Heart left ventricle (tissue), 16 donors: Measurements from ENCODE around the gene ITIH5. TPM values are rescaled to one million over a fixed set of nuclear protein-coding genes. Genes with fewer than 3 reads are reported as not detected.

Source experiments
- ATAC-seq, 4 donors: fragments of 200-7000 bp; cut with Tn5 transposase; one replicate each; pipeline ENCODE4 v1.9.1; 2020 to 2022; ENCODE audit warnings: moderate library complexity in 4 of 4, mild to moderate bottlenecking in 3 of 4, moderate number of reproducible peaks in 1 of 4
- DNase-seq, 5 donors: peaks; one replicate each; pipeline ENCODE4 v3.0.0-alpha.2; 2020
- H3K27ac ChIP-seq, 12 donors: fragments of 200-600 bp; sonication (generic) in 4 of 12; one replicate each; pipeline versions ENCODE4 v1.5.0 to v1.8.0; 2016 to 2022; ENCODE audit warnings: mild to moderate bottlenecking in 2 of 12
- H3K27me3 ChIP-seq, 9 donors: fragments of 200-600 bp; sonication (generic) in 2 of 9; one replicate each; pipeline versions ENCODE4 v1.5.1 to v1.8.0; 2016 to 2022; ENCODE audit warnings: mild to moderate bottlenecking in 3 of 9
- H3K36me3 ChIP-seq, 9 donors: fragments of 200-600 bp; sonication (generic) in 2 of 9; one replicate each; pipeline versions ENCODE4 v1.5.0 to v1.8.0; 2018 to 2022; ENCODE audit warnings: mild to moderate bottlenecking in 2 of 9
- H3K4me1 ChIP-seq, 12 donors: fragments of 200-600 bp; sonication (generic) in 4 of 12; one replicate each; pipeline versions ENCODE4 v1.5.0 to v1.8.0; 2016 to 2022; ENCODE audit warnings: mild to moderate bottlenecking in 3 of 12
- H3K4me3 ChIP-seq, 12 donors: fragments of 200-600 bp; sonication (generic) in 4 of 12; one replicate each; pipeline versions ENCODE4 v1.5.0 to v1.8.0; 2017 to 2022; ENCODE audit warnings: mild to moderate bottlenecking in 9 of 12, moderate library complexity in 4 of 12
- H3K9me3 ChIP-seq, 12 donors: fragments of 200-600 bp; sonication (generic) in 4 of 12; one replicate each; pipeline versions ENCODE4 v1.5.0 to v1.8.0; 2016 to 2022; ENCODE audit warnings: mild to moderate bottlenecking in 1 of 12
- POLR2A ChIP-seq, 2 donors: fragments of 450-650 bp; IDR thresholded peaks; one replicate each; pipeline ENCODE4 v1.6.1; 2017; ENCODE audit warnings: antibody characterized with exemption in 2 of 2, mild to moderate bottlenecking in 2 of 2, moderate library complexity in 2 of 2
- WGBS, 4 donors: extraction: QIAGEN DNeasy Blood & Tissue Kit in 2 of 4; methylation state at CpG; one replicate each; pipeline versions ENCODE4 v1.1.5 to v1.1.7; 2013 to 2018; 5-methylcytosine and 5-hydroxymethylcytosine counted together
- intact Hi-C, 10 donors: fragments of 100-400 bp; cut with DNase I; formaldehyde crosslinking; loops; one replicate each; pipeline versions ENCODE4 v1.11.1 to v1.14.2; 2022
- polyA plus RNA-seq, 2 donors: library from polyadenylated mRNA; stranded (reverse); fragments of 200-250 nt; gene quantifications; one replicate each; pipeline ENCODE4 v1.2.3, GENCODE V29; 2013
- total RNA-seq, 9 donors: library from RNA; depleted of rRNA in 2 of 9; stranded (reverse); fragments of >200 nt in 2 of 9; fragmentation: NEBNext Ultra II Directional in 3 of 9; extraction: Animal tissue kit (Norgen Biotek cat#: 25700) in 3 of 9; gene quantifications; one replicate each; pipeline versions ENCODE4 v1.1.0 to v1.2.4, GENCODE V29; 2016 to 2023
- TF ChIP-seq, protein P1 (sequence below), 12 donors: fragments of 200-600 bp; sonication (generic) in 4 of 12; IDR thresholded peaks; one replicate each; pipeline versions ENCODE4 v1.5.0 to v1.8.0; 2018 to 2022; ENCODE audit warnings: antibody characterized with exemption in 12 of 12, mild to moderate bottlenecking in 5 of 12
- donor health status: ischemic (EF 13 %, LVEDD 7.1; RV severe dilation, severe dysfunction).
- donor health status: healthy with polysubstance abuse.
- donor health status: DM: no; HTN: yes; CAD: no.
- donor health status: DM: no; HTN: no; CAD: no.
- donor health status: ischemic (EF 25% LVEDD 6.9; RV normal size, moderate dysfunction).
- donor health status: ischemic (EF 25% LVEDD 5.7; RV mildly dilated, moderate dysfunction).
- donor health status: healthy.
- donor health status: DM: yes; HTN: yes; CAD: no.
- donor health status: ischemic (EF 35%, LVEDD 5.7; RV mildly dilated, moderate dysfunction).
- donor health status: nonischemic (EF 11% LVEDD 7.7; RV severe dilation, severe dysfunction).
- donor health status: DM: yes; HTN: yes; CAD: no.
- donor health status: PGD.
- donor health status: ischemic (EF 29% LVEDD 5.4; RV normal size, mild dysfunction).
- donor health status: nonischemic (EF 23%, LVEDD 6.1; RV moderate dilation, normal function).

The ITIH5 gene
- total and polyA plus RNA-seq, 11 donors = 2.7 to 20.4 (median 7.1) TPM

DNA sequence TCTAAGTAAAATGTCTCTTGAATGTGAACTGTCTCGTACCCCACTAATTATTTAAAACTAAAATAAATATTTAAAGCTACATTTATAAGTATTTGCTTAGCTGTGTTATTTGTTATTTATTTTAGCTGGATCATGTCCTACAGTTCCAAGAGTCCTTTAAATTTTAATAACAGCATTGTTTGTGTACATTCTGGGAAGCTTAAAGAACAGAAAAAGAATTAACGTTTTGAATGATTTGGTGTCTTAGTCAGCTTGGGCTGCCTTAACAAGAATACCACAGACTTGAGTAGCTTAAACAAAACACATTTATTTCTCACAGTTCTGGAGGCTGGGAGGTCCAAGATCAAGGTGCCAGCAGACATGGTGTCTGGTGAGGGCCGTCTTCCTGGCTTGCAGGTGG is 107.4 kb downstream of the ITIH5 start:
- H3K27ac ChIP-seq = peak overlapping the region in 1 of 12 donors; percentile 4
- TF ChIP-seq, protein P1, sequence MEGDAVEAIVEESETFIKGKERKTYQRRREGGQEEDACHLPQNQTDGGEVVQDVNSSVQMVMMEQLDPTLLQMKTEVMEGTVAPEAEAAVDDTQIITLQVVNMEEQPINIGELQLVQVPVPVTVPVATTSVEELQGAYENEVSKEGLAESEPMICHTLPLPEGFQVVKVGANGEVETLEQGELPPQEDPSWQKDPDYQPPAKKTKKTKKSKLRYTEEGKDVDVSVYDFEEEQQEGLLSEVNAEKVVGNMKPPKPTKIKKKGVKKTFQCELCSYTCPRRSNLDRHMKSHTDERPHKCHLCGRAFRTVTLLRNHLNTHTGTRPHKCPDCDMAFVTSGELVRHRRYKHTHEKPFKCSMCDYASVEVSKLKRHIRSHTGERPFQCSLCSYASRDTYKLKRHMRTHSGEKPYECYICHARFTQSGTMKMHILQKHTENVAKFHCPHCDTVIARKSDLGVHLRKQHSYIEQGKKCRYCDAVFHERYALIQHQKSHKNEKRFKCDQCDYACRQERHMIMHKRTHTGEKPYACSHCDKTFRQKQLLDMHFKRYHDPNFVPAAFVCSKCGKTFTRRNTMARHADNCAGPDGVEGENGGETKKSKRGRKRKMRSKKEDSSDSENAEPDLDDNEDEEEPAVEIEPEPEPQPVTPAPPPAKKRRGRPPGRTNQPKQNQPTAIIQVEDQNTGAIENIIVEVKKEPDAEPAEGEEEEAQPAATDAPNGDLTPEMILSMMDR (IDR thresholded peaks at IDR 0.05) = no peak
- no peak for TF ChIP-seq POLR2A (IDR thresholded peaks at IDR 0.05)

DNA sequence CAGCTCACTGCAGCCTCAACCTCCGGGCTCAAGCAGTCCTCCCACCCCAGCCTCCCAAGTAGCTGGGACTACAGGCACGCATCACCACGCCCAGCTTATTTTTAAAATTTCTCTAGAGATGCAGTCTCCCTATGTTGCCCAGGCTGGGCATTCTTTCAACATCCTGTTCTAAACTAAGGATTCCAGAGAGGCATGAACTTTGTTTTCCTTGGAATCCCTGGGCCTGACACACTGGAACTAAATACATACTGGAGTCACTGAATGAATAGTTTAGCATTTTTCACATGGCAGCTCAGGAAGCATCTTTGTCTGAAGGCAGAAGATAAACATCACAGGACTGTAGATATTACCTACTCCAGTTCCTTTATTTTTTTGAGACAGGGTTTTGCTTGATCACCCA is 108.7 kb downstream of the ITIH5 start:
- intact Hi-C loops = no loop called here
- H3K27ac ChIP-seq = no peak overlapping the region
- peaks cover 0 to 42% (median 21%) of the 10 kb centered on the region in 12 donors for H3K4me1 ChIP-seq
- no peaks in the 10 kb centered on the region for H3K36me3 ChIP-seq
- no peaks in the 10 kb centered on the region for H3K27me3 ChIP-seq
- no peaks in the 10 kb centered on the region for H3K9me3 ChIP-seq
- TF ChIP-seq, protein P1 (IDR thresholded peaks at IDR 0.05) = no peak
- TF ChIP-seq POLR2A (IDR thresholded peaks at IDR 0.05) = no peak
- no peak overlapping the region for H3K4me3 ChIP-seq
- no peak for DNase-seq
- WGBS, 4 donors = 82 to 90% (median 87%) methylated on average over 3 of the region's 3 CpGs
- no peak for ATAC-seq

More for the DNA sequence above, 107.4 kb downstream of the ITIH5 start:
- intact Hi-C loops = no loop called here
- ATAC-seq (no peak), DNase-seq (no peak)
- Histone ChIP-seq H3K9me3 (no peaks in the 10 kb centered on the region), H3K4me1 (peaks cover 0 to 52% (median 28%) of the 10 kb centered on the region in 12 donors), H3K4me3 (no peak overlapping the region), H3K27me3 (no peaks in the 10 kb centered on the region), H3K36me3 (peaks cover 0 to 2% (median 0%) of the 10 kb centered on the region in 9 donors)
- WGBS, 4 donors = 85 to 91% (median 89%) methylated on average over 3 of the region's 3 CpGs

DNA sequence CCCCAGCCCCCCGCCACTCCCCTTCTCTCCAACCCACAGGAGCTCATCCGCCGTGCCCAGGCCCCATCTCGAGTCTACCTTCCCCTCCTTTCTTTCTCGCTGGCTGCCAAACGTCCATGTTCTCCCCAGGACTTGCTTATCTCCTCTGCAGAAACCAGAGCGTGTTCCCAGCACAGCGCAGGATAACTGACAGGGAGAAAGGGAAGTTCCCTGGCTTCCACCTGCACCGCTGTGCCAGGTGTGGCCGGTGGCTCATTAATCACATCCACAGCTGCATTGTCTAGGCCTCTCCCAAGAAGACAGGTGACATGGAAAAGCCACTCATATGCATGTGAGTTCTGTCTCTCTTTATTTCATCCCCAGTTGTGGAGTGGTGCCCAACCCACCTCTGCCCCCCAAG is 113.2 kb downstream of the ITIH5 start:
- H3K27ac ChIP-seq = no peak overlapping the region
- intact Hi-C loops = no loop called here
- 76 to 87% (median 82%) methylated on average over 10 of the region's 10 CpGs for WGBS, 4 donors
- DNase-seq (no peak), ATAC-seq (no peak)
- H3K4me1 ChIP-seq = peaks cover 0 to 23% (median 2%) of the 10 kb centered on the region in 12 donors
- no peak overlapping the region for H3K4me3 ChIP-seq
- no peaks in the 10 kb centered on the region for H3K27me3 ChIP-seq
- TF ChIP-seq, protein P1 (IDR thresholded peaks at IDR 0.05) = no peak
- H3K9me3 ChIP-seq = no peaks in the 10 kb centered on the region
- H3K36me3 ChIP-seq = no peaks in the 10 kb centered on the region

DNA sequence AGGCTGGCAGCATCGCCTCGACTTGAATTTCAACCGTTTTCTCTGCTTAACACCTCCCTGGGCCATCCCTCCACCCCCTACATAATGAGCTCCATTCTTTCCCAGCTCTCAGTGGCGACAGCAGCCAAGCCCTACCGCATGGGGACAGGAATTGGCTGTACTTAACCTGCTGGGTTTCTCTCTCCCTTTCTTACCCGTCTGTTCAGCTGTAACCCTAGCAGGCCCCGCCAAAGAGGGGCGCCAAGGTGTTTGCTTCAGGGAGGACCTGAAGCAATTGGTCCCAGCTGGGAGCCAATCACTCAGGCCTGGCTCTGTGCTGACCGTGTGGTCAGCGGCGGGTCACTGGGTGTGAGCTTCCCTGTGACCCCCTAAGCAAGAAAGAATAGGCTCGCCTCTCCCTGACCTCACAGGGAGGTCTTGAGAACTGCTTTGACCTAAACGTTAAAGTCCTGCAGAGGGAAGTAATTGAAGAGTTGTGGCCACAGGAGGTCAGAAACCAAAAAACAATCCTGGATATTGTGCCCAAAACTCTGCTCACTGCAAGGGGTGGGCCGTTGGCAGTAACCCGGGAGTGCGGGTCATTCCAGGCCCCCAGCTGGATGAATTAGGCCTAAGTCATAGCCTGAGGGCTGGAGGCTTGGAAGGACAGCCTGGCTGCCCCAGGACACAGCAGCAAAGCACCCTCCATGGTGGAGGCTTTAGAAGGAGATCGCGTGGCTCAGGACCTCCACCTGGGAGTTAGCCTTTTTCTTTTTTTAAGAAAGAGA is 114.6 kb downstream of the ITIH5 start:
- intact Hi-C loops = no loop called here
- DNase-seq (peak in 3 of 5 donors; percentile 37 to 63 (median 55)), ATAC-seq (peak; percentile 28 to 72 (median 66))
- Histone ChIP-seq H3K4me3 (no peak overlapping the region), H3K9me3 (no peaks in the 10 kb centered on the region), H3K27me3 (no peaks in the 10 kb centered on the region), H3K27ac (peak overlapping the region in 8 of 12 donors; percentile 6 to 77 (median 46)), H3K36me3 (no peaks in the 10 kb centered on the region), H3K4me1 (peaks cover 0 to 33% (median 9%) of the 10 kb centered on the region in 12 donors)
- WGBS, 4 donors = 59 to 72% (median 60%) methylated on average over 16 to 18 of the region's 18 CpGs
- TF ChIP-seq, protein P1 (IDR thresholded peaks at IDR 0.05) = no peak
- TF ChIP-seq POLR2A (IDR thresholded peaks at IDR 0.05) = no peak
